Memory B cell (primary cell): ENCODE data around the gene NRXN2.
A peak's percentile ranks its signal among the peaks of the same experiment; 100 is the strongest.

Source experiments
- ATAC-seq: fragments of 150-1000 bp; cut with Tn5 transposase; 2 replicates; pipeline ENCODE4 v1.10.0; 2021; ENCODE audit warnings: low read depth, mild to moderate bottlenecking, moderate library complexity
- DNase-seq, 2 donors: peaks; one replicate each; pipeline ENCODE4 v3.0.0; 2022; ENCODE audit warnings: low spot score in 2 of 2
- H3K27ac Mint-ChIP-seq: one replicate; pipeline ENCODE4 v1.8.0; 2022; ENCODE audit warnings: mild to moderate bottlenecking, moderate library complexity, mixed read lengths
- H3K27me3 Mint-ChIP-seq: one replicate; pipeline ENCODE4 v1.8.0; 2022; ENCODE audit warnings: mixed read lengths
- H3K36me3 Mint-ChIP-seq: one replicate; pipeline ENCODE4 v1.8.0; 2022; ENCODE audit warnings: mild to moderate bottlenecking, mixed read lengths
- H3K4me1 Mint-ChIP-seq: one replicate; pipeline ENCODE4 v1.8.0; 2022; ENCODE audit warnings: mixed read lengths
- H3K4me3 Mint-ChIP-seq: one replicate; pipeline ENCODE4 v1.8.0; 2022; ENCODE audit warnings: mild to moderate bottlenecking, moderate library complexity, mixed read lengths
- H3K9me3 Mint-ChIP-seq: one replicate; pipeline ENCODE4 v1.8.0; 2022; ENCODE audit warnings: mixed read lengths

Gene NRXN2

DNA sequence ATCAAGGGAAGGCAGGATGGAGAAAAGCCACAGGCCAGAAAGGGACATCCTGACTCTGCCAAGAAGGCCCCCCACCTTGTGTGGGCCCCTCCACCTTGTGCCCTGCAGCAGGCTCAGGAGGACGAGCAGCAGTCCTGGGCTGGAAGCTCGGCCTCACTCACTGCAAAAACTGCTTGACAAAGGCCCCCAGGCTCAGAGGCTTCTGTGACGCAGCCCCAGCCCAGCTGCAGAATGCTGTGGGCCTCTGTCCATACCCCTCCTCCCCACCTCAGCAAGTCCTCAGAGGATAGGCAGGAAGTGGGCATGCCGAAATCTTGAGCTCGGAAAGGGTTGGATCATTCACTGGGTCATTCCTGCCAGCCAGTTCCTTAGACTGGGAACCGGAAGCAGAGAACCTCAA, 61.9 kb downstream of the NRXN2 start:
- Mint-ChIP-seq H3K4me3 (no peak overlapping the region), H3K36me3 (no peaks in the 10 kb centered on the region), H3K4me1 (no peaks in the 10 kb centered on the region), H3K27me3 (peaks cover 14% of the 10 kb centered on the region), H3K9me3 (no peaks in the 10 kb centered on the region), H3K27ac (no peak overlapping the region)
- ATAC-seq (no peak), DNase-seq (no peak)

GRCh38 chr11:64660706-64661105, 62.3 kb downstream of the NRXN2 start:
- ATAC-seq (no peak), DNase-seq (no peak)
- H3K27ac Mint-ChIP-seq = no peak overlapping the region
- peaks cover 2% of the 10 kb centered on the region for H3K4me1 Mint-ChIP-seq
- H3K9me3 Mint-ChIP-seq = no peaks in the 10 kb centered on the region
- H3K36me3 Mint-ChIP-seq = no peaks in the 10 kb centered on the region
- no peak overlapping the region for H3K4me3 Mint-ChIP-seq
- H3K27me3 Mint-ChIP-seq = peaks cover 14% of the 10 kb centered on the region

GRCh38 chr11:64660205-64660604, 62.8 kb downstream of the NRXN2 start:
- ATAC-seq (no peak), DNase-seq (no peak)
- H3K4me3 Mint-ChIP-seq = no peak overlapping the region
- H3K36me3 Mint-ChIP-seq = no peaks in the 10 kb centered on the region
- H3K4me1 Mint-ChIP-seq = peaks cover 5% of the 10 kb centered on the region
- peaks cover 14% of the 10 kb centered on the region for H3K27me3 Mint-ChIP-seq
- H3K9me3 Mint-ChIP-seq = no peaks in the 10 kb centered on the region
- no peak overlapping the region for H3K27ac Mint-ChIP-seq

DNA sequence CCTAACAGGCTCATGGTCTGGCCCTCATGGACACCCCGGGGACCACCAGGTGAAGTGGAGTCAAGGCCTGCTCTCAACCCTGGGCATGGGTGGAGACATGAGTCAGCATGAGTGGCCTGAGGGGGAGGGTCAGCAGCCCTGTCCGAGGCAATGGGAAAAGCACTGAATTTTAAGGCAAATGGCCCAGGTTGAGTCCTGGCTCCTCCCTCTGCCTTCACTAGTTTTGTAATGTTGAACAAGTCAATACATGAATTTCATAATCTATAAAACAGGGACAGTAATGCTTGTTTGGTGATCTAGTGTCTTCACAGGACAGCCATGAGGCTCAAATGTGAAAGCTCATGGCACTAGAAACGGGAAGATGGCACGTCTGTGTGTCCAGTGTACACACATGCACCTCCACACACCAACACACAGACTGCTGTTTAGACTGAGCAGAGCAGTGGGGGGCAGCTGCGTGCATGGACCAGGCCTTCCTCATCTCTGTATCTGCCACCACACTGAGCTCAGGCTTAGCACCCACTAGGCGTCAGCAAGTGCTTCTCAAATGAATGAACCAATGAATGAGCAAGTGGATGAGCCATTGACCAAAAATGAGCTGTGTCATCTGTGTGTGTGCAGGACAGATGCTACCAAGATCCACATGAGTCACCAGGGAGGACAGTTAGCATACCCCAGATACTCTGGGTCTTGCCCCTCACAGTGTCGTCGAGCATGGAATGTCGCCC, 63.4 kb downstream of the NRXN2 start:
- H3K27me3 Mint-ChIP-seq = peaks cover 14% of the 10 kb centered on the region
- peaks cover 8% of the 10 kb centered on the region for H3K4me1 Mint-ChIP-seq
- H3K9me3 Mint-ChIP-seq = no peaks in the 10 kb centered on the region

DNA sequence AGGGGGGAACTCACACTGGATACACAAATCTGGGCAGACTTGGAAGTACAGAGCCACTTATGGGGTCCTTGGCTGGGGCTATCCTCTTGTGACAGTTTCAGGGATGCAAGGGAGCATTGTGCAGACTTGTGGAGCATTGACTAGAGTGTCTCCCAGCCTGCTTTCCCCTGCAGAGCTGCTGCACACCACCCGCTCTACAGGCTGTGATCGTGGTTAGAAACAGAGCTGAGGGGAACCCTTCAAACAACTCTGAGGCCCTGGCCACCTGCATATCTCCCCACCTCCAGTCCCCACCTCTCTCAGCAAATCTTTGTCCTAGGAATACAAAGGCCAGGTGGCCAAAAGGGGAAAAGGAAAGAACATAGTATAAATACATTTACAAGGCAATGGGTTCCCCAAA, 64.7 kb downstream of the NRXN2 start:
- H3K36me3 Mint-ChIP-seq = no peaks in the 10 kb centered on the region

More for the DNA sequence above, 63.4 kb downstream of the NRXN2 start:
- H3K36me3 Mint-ChIP-seq = no peaks in the 10 kb centered on the region
- no peak for ATAC-seq
- H3K4me3 Mint-ChIP-seq = no peak overlapping the region
- H3K27ac Mint-ChIP-seq = no peak overlapping the region
- no peak for DNase-seq

DNA sequence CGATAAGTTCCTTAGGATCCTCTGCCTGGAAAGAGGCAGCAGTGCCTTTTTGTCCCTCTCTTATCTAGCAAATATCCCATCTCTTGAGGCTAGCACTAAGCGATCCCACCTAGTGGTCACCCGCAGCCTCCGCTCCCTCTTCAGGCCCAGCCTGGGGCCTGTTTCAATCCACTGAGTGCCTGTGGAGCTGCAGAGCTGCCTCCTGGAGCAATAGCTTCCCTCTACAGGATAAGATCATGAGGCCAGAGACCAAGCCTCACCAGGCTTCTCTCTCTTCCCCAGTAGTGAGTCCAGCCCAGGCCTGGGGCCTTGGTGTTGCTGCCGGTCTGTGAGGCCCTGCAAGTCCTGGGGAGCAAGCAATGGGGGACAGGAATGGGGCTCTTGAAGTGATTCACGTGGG, 66.1 kb downstream of the NRXN2 start:
- Mint-ChIP-seq H3K36me3 (no peaks in the 10 kb centered on the region), H3K27me3 (peaks cover 10% of the 10 kb centered on the region), H3K27ac (no peak overlapping the region), H3K4me1 (peaks cover 16% of the 10 kb centered on the region), H3K9me3 (no peaks in the 10 kb centered on the region), H3K4me3 (no peak overlapping the region)
- ATAC-seq (no peak), DNase-seq (no peak)

More for the DNA sequence above, 64.7 kb downstream of the NRXN2 start:
- Mint-ChIP-seq H3K27me3 (peaks cover 10% of the 10 kb centered on the region), H3K4me3 (no peak overlapping the region), H3K9me3 (no peaks in the 10 kb centered on the region), H3K27ac (no peak overlapping the region), H3K4me1 (peaks cover 11% of the 10 kb centered on the region)
- DNase-seq = no peak
- ATAC-seq = no peak

- H3K36me3 Mint-ChIP-seq = no peaks in the 10 kb centered on the region
Observed at GRCh38 chr11:64655941-64656601, 66.9 kb downstream of the NRXN2 start.

DNA sequence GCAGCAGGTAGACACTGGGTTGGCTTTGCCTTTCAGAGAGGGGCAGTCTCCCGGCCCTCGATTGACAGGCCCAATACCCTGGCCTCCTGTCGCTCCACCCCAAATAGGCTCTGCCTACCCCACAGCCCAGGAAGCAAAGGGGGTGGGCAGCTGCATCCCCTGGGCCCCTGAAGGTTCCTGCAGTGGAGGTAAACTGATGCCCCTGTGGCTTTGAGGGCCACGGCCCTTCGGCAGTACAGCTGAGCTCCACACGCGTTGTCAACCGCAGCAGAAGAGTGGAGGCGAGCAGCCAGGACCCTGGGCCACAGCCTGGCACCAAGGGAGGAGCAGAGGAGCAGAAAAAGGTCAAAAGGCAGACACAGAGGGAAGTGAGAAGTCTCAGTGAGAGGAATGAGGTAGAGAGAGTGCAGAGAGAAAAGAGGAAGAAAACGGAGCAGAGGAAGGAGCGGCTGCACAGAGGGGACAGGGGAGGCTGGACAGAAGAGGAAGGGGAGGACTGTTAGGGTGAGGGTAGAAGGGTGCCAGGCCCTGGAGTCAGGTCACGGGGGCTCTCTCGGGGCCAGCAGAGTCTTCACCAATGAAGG, 67.9 kb downstream of the NRXN2 start:
- ATAC-seq (peak; percentile 87), DNase-seq (peak in 1 of 2 donors; percentile 28)
- H3K36me3 Mint-ChIP-seq = no peaks in the 10 kb centered on the region
- H3K27me3 Mint-ChIP-seq = peaks cover 4% of the 10 kb centered on the region
- no peaks in the 10 kb centered on the region for H3K9me3 Mint-ChIP-seq
- H3K4me1 Mint-ChIP-seq = peaks cover 16% of the 10 kb centered on the region
- no peak overlapping the region for H3K4me3 Mint-ChIP-seq
- peak overlapping the region; percentile 19 for H3K27ac Mint-ChIP-seq

More at GRCh38 chr11:64655941-64656601, 66.9 kb downstream of the NRXN2 start:
- Mint-ChIP-seq H3K27ac (no peak overlapping the region), H3K9me3 (no peaks in the 10 kb centered on the region), H3K27me3 (peaks cover 7% of the 10 kb centered on the region), H3K4me3 (no peak overlapping the region), H3K4me1 (peaks cover 16% of the 10 kb centered on the region)
- ATAC-seq (no peak), DNase-seq (no peak)

- H3K4me1 Mint-ChIP-seq = peaks cover 16% of the 10 kb centered on the region
- H3K27ac Mint-ChIP-seq = no peak overlapping the region
- H3K9me3 Mint-ChIP-seq = no peaks in the 10 kb centered on the region
- no peak for ATAC-seq
- no peaks in the 10 kb centered on the region for H3K36me3 Mint-ChIP-seq
- peaks cover 2% of the 10 kb centered on the region for H3K27me3 Mint-ChIP-seq
- no peak overlapping the region for H3K4me3 Mint-ChIP-seq
- DNase-seq = no peak
Observed at GRCh38 chr11:64654439-64654838, 68.6 kb downstream of the NRXN2 start.

GRCh38 chr11:64653388-64653973, 69.5 kb downstream of the NRXN2 start:
- DNase-seq = no peak
- no peak for ATAC-seq

GRCh38 chr11:64652586-64653387, 70.2 kb downstream of the NRXN2 start:
- Mint-ChIP-seq H3K4me3 (no peak overlapping the region), H3K36me3 (no peaks in the 10 kb centered on the region), H3K27me3 (peaks cover 6% of the 10 kb centered on the region), H3K4me1 (peaks cover 16% of the 10 kb centered on the region), H3K27ac (no peak overlapping the region), H3K9me3 (no peaks in the 10 kb centered on the region)
- ATAC-seq = peak; percentile 60
- peak; percentile 73 to 75 for DNase-seq

More at GRCh38 chr11:64653388-64653973, 69.5 kb downstream of the NRXN2 start:
- Mint-ChIP-seq H3K36me3 (no peaks in the 10 kb centered on the region), H3K27me3 (peaks cover 2% of the 10 kb centered on the region), H3K4me3 (no peak overlapping the region), H3K27ac (no peak overlapping the region), H3K4me1 (peaks cover 16% of the 10 kb centered on the region), H3K9me3 (no peaks in the 10 kb centered on the region)

- no peak for DNase-seq
- Mint-ChIP-seq H3K36me3 (no peaks in the 10 kb centered on the region), H3K27ac (no peak overlapping the region), H3K4me3 (no peak overlapping the region), H3K9me3 (no peaks in the 10 kb centered on the region), H3K4me1 (peaks cover 16% of the 10 kb centered on the region), H3K27me3 (peaks cover 12% of the 10 kb centered on the region)
- ATAC-seq = no peak
Observed at GRCh38 chr11:64650923-64651523, 72.0 kb downstream of the NRXN2 start.

DNA sequence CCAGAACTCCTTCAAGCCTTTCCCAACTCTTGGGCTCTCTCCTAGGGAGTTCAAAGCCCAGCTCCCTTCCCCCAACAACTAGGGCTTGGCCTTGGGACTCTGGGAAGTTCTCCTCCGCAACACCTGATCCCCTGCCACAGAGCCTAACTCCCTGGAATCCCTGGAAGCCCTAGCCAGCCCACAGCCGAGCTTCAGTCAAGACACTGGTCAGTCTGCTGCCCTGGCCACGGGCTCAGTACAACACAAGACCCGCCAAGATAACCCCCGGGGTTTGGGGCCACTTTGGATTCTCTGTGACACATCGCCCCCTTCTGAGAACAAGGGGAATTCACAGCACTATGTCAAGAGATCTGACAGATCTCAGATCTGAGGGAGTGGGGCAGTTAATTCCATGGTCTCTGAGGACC, 73.7 kb downstream of the NRXN2 start:
- H3K27ac Mint-ChIP-seq = no peak overlapping the region
- peaks cover 26% of the 10 kb centered on the region for H3K27me3 Mint-ChIP-seq
- peaks cover 10% of the 10 kb centered on the region for H3K4me1 Mint-ChIP-seq
- H3K36me3 Mint-ChIP-seq = no peaks in the 10 kb centered on the region
- no peak overlapping the region for H3K4me3 Mint-ChIP-seq
- DNase-seq = no peak
- no peaks in the 10 kb centered on the region for H3K9me3 Mint-ChIP-seq
- ATAC-seq = no peak
